Fibroblast of lung (primary cell): ENCODE measurements around the gene SESN1. TPM values are rescaled to one million over a fixed set of nuclear protein-coding genes. Genes with fewer than 3 reads are reported as not detected.
"Not testable (repeated sequence)": the region's sequence is repeated elsewhere in the genome, so short reads cannot be mapped to it uniquely, and the experiment has no call there.

Source experiments
- DNase-seq, 2 donors: peaks; one replicate each; pipeline versions ENCODE4 v3.0.0 to v3.0.0-alpha.2; 2010; ENCODE audit warnings: low read depth in 2 of 2
- H2AFZ ChIP-seq: 2 replicates; pipeline ENCODE4 v1.5.1; 2012; ENCODE audit warnings: low read length, control low read depth, inconsistent platforms
- H3K27ac ChIP-seq: 2 replicates; pipeline ENCODE4 v1.5.1; 2011; ENCODE audit warnings: low read length, control low read depth; ENCODE audit not compliant: insufficient read depth
- H3K27me3 ChIP-seq: 2 replicates; pipeline ENCODE4 v1.5.1; 2011; ENCODE audit warnings: mild to moderate bottlenecking, low read length; ENCODE audit not compliant: control insufficient read depth, insufficient read depth
- H3K36me3 ChIP-seq: 2 replicates; pipeline ENCODE4 v1.5.1; 2011; ENCODE audit warnings: low read length; ENCODE audit not compliant: control insufficient read depth, insufficient read depth
- H3K4me1 ChIP-seq: 2 replicates; pipeline ENCODE4 v1.5.1; 2011; ENCODE audit warnings: low read length; ENCODE audit not compliant: control insufficient read depth, insufficient read depth; ENCODE audit errors: extremely low read depth
- H3K4me2 ChIP-seq: 2 replicates; pipeline ENCODE4 v1.5.1; 2011; ENCODE audit warnings: low read length, control low read depth; ENCODE audit not compliant: insufficient read depth; ENCODE audit errors: extremely low read depth
- H3K4me3 ChIP-seq, 4 experiments: fragments of 200-600 bp in 1 of 4; sonication (generic) in 1 of 4; replicated peaks in 1 of 4; 2 replicates each; pipeline ENCODE4 v1.5.1; 2011 to 2016; ENCODE audit warnings: low read length in 4 of 4, low read depth in 3 of 4, mild to moderate bottlenecking in 3 of 4, control low read depth in 2 of 4, inconsistent platforms in 1 of 4, mixed read lengths in 1 of 4; ENCODE audit not compliant: insufficient read depth in 1 of 4; ENCODE audit errors: control extremely low read depth in 1 of 4
- H3K79me2 ChIP-seq: 2 replicates; pipeline ENCODE4 v1.5.1; 2012; ENCODE audit warnings: mild to moderate bottlenecking, low read length, inconsistent platforms; ENCODE audit not compliant: control insufficient read depth, insufficient read depth
- H3K9ac ChIP-seq: 2 replicates; pipeline ENCODE4 v1.5.1; 2011; ENCODE audit warnings: mild to moderate bottlenecking, low read length, control low read depth; ENCODE audit not compliant: insufficient read depth
- H3K9me3 ChIP-seq: 2 replicates; pipeline ENCODE4 v1.5.1; 2012; ENCODE audit warnings: low read depth, low read length; ENCODE audit not compliant: control insufficient read depth, insufficient read depth
- H4K20me1 ChIP-seq: 2 replicates; pipeline ENCODE4 v1.5.1; 2011; ENCODE audit warnings: low read length; ENCODE audit not compliant: control insufficient read depth, insufficient read depth; ENCODE audit errors: extremely low read depth
- CTCF ChIP-seq, 2 donors: IDR thresholded peaks in 1 of 2; conservative IDR thresholded peaks in 1 of 2; 1 replicate in 1 of 2; 2 replicates in 1 of 2; pipeline ENCODE4 v1.5.1; 2011 to 2012; ENCODE audit warnings: low read length in 2 of 2, control low read depth in 1 of 2, inconsistent platforms in 1 of 2, low read depth in 1 of 2, mild to moderate bottlenecking in 1 of 2
- EZH2 ChIP-seq: IDR thresholded peaks from 2 replicates; pipeline ENCODE4 v1.5.1; 2012; ENCODE audit warnings: low read length, control low read depth, mild to moderate bottlenecking; ENCODE audit errors: missing control alignments
- polyA plus RNA-seq, 2 donors: library from polyadenylated mRNA; depleted of rRNA in 1 of 2; stranded (reverse) in 1 of 2; unstranded in 1 of 2; fragments of >200 nt; gene quantifications; 2 replicates each; pipeline ENCODE4 v1.2.1, GENCODE V29; 2011 to 2012; ENCODE audit warnings: missing spikeins in 1 of 2
- total RNA-seq: library from RNA; depleted of rRNA; stranded (reverse); fragments of >200 nt; gene quantifications from 2 replicates; pipeline ENCODE4 v1.2.1, GENCODE V29; 2014

Gene SESN1
- total and polyA plus RNA-seq, 2 donors (not counting 1 experiment from before 2014, with no cell fraction given): 16.7 to 34.5 TPM

GRCh38 chr6:109117346-109118035 is 22.8 kb upstream of the SESN1 start:
- Histone ChIP-seq H4K20me1 (peaks cover 1% of the 10 kb centered on the region), H3K9me3 (no peaks in the 10 kb centered on the region), H3K4me3 (no peak overlapping the region), H2AFZ (no peak overlapping the region), H3K36me3 (no peaks in the 10 kb centered on the region), H3K9ac (no peak overlapping the region), H3K27me3 (no peaks in the 10 kb centered on the region), H3K4me1 (peaks cover 3% of the 10 kb centered on the region), H3K27ac (no peak overlapping the region), H3K79me2 (peaks cover 20% of the 10 kb centered on the region), H3K4me2 (no peak overlapping the region)
- TF ChIP-seq CTCF (conservative IDR thresholded peaks at IDR 0.05 in 1 of 2, IDR thresholded peaks at IDR 0.05 in 1 of 2; ENCODE audit: low read depth in 1 of 2, low read length in 2 of 2) (no peak), EZH2 (no peak)
- no peak for DNase-seq

- H3K27me3 ChIP-seq, H3K27ac ChIP-seq, H2AFZ ChIP-seq, H3K9me3 ChIP-seq, H3K36me3 ChIP-seq, H3K4me3 ChIP-seq, H3K9ac ChIP-seq, H3K4me1 ChIP-seq, H4K20me1 ChIP-seq, DNase-seq, H3K4me2 ChIP-seq: not testable (repeated sequence)
- peaks cover 15% of the 10 kb centered on the region for H3K79me2 ChIP-seq
These were observed 18.0 kb upstream of the SESN1 start for GRCh38 chr6:109112663-109113062.

- not testable (repeated sequence) for H4K20me1 ChIP-seq, H3K4me2 ChIP-seq, H3K27me3 ChIP-seq, H3K27ac ChIP-seq, H3K36me3 ChIP-seq, H3K9me3 ChIP-seq, H2AFZ ChIP-seq, DNase-seq, H3K4me3 ChIP-seq, H3K4me1 ChIP-seq, H3K9ac ChIP-seq
- H3K79me2 ChIP-seq: peaks cover 14% of the 10 kb centered on the region
These were observed 15.0 kb upstream of the SESN1 start for GRCh38 chr6:109109663-109110062.

GRCh38 chr6:109105681-109106080 is 11.0 kb upstream of the SESN1 start:
- DNase-seq: no peak
- Histone ChIP-seq H3K4me2 (no peak overlapping the region), H3K36me3 (no peaks in the 10 kb centered on the region), H3K9me3 (no peaks in the 10 kb centered on the region), H3K27ac (no peak overlapping the region), H4K20me1 (no peaks in the 10 kb centered on the region), H2AFZ (no peak overlapping the region), H3K4me1 (no peaks in the 10 kb centered on the region), H3K79me2 (peaks cover 9% of the 10 kb centered on the region), H3K4me3 (no peak overlapping the region), H3K27me3 (no peaks in the 10 kb centered on the region), H3K9ac (no peak overlapping the region)
- TF ChIP-seq CTCF (conservative IDR thresholded peaks at IDR 0.05 in 1 of 2, IDR thresholded peaks at IDR 0.05 in 1 of 2; ENCODE audit: low read depth in 1 of 2, low read length in 2 of 2): no peak
- no peak for TF ChIP-seq EZH2
